ENCODE results near the gene PIGK.

DNA sequence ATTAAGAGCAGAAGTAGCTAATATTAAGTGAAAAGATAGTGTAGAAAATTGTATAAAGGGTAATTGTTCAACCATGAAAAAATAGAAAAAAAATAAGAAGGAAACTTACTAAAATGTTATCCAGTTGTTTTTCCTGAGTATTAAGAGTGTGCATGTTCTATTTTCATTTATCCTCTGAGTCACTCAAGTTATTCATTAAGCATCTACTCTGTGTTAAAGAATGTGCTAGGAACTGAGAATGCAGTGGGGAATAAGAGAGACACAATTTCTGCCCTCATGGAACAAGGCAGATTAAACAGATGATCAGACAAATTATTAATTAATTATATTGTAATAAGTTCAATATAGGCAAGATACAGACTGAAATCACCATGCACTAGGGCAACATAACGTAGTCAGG is 10.8 kb upstream of the PIGK start:
- TF ChIP-seq CTCF (IDR thresholded peaks at IDR 0.05; ENCODE audit: low read length) (no peak), EZH2 (IDR thresholded peaks at IDR 0.05; ENCODE audit: borderline replicate concordance, low read length) (no peak)
